Measurements from ENCODE around the gene UMAD1.
"Not testable (repeated sequence)": the region's sequence is repeated elsewhere in the genome, so short reads cannot be mapped to it uniquely, and the experiment has no call there.

UMAD1 gene

GRCh38 chr7:7821517-7821916, 181.0 kb downstream of the UMAD1 start:
- no peak for DNase-seq (ENCODE audit: low read depth in 2 of 2, low spot score in 1 of 2)

GRCh38 chr7:7825294-7825693, 184.7 kb downstream of the UMAD1 start:
- not testable (repeated sequence) for DNase-seq (ENCODE audit: low read depth in 2 of 2, low spot score in 1 of 2)

DNA sequence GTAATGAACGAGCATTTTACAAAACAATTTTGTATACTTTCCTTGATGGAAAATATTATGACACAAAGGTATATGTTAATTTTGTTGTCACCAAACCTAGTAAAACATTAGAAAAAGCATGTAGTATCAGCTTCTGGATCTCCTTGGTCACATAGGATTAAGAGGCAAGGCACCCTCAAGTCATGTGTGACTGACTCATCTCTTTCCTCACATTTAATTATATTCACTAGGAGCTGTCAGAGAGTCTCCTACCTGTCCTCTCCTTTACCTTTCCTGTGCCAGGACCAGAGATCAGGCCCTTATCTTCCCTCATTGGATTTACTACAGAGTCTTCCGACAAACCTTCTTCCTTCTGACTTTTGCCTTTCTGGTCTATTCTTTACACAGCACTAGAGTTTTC, 189.1 kb downstream of the UMAD1 start:
- no peak for DNase-seq (ENCODE audit: low read depth in 2 of 2, low spot score in 1 of 2)

DNA sequence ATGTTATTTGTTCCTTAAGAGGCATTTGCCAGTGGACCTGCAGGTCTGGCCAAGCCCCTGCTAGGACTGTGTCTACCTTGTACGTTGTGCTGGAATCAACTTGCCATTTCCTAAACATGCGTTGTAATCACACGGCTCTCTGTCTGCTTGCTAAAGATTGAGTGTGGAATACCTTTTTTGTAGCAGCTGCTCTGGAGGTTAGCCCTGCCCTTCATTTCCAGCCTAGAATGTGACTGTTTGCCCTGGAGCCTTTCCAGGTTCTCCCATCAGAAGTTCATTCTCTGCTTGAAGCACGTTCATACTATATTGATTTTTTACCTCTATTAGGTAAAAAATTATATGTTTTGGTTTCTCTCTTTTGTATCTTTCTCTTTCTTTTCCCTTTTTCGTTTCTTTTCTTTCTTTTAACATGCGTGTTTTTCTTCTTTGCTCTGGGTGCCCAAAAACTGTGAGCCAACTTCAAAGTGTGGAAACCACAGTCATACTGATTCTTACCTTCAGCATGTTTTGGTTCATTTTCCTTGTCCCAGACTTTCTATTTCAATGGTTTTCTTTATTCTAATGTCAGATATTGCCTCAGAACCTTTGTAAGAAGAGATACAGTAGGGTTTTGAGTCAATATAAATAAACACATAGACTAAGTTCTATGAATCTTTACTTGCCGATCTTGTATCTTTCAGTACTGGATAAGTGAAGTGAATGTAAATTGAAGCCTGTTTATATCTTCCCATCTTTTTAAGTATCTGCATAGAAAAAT, 189.7 kb downstream of the UMAD1 start:
- DNase-seq (ENCODE audit: low read depth in 2 of 2, low spot score in 1 of 2), result no peak

GRCh38 chr7:7832518-7832917, 192.0 kb downstream of the UMAD1 start:
- no peak for DNase-seq (ENCODE audit: low read depth in 2 of 2, low spot score in 1 of 2)

DNA sequence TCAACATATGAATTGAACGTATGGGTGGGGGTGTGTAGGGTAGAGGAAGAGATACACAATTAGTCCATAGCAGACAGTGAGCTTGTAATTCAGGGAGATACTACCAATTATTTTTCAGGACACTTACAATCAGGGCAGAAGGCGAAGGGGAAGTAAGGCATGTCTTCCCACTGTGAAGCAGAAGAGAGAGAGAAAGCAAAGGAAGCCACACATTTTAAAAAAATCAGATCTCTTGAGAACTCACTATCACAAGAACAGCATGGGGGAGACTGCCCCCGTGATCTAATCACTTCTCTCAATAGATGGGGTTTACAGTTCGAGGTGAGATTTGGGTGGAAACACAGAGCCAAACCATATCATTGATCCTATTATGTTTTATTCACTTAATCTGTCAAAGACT, 194.2 kb downstream of the UMAD1 start:
- no peak for DNase-seq (ENCODE audit: low read depth in 2 of 2, low spot score in 1 of 2)

GRCh38 chr7:7841027-7841426, 200.5 kb downstream of the UMAD1 start:
- DNase-seq (ENCODE audit: low read depth in 2 of 2, low spot score in 1 of 2), result no peak

DNA sequence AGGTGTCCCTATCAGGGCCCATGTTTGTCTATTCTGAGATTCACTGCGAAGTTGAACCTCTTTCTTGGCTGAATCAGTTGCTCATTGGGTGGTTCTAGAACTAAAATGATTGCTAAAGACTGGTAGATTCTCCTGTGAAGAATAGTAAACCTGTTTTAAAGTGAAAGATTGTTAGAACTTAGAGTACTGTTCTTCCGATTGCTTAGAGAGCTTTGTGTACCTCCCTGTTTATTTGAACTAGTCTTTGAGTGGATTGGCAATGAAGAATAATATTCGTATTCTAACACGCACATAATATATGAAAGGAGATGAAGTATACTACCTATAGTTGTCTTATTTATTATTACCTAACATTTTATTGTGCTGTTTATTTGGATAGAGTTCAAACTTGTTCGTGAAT, 202.7 kb downstream of the UMAD1 start:
- DNase-seq (ENCODE audit: low read depth in 2 of 2, low spot score in 1 of 2), result no peak

DNA sequence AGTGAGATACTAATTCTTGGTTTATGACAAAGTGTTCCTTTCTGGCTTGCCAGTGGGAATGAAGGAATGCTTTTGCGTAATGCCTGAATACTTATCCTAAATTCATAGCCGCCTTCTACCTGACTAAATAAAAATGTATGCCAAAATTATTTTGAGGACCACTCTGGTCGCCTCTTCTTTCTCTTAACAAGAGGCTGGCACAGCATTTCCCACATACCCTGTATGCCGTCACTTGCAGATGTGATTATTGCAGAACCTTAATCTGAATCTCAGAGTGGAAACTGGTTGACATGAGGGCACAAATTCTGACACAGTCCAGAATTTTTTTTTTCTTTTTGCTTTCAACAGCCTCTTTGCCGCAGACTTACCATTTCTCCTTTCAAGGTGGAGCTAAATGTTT, 203.4 kb downstream of the UMAD1 start:
- DNase-seq (ENCODE audit: low read depth in 2 of 2, low spot score in 1 of 2), result no peak

DNA sequence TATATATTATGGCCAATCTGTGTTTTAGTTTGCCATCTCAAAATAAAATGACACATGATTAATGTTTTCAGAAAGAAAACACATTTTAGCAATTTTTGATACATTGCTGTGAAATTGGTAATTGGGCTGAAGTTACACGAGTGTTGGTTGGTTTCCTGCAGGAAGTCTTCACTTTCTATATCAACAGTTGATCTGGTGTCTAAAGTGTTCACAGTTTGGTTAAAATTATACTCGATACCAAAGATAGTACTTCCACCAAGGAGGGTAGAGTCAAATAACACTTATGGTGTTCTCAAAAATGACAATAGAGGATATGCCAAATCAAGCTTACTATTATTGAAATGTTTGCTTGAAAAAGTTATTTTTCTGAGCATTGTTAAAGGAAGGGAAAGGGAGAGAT, 207.7 kb downstream of the UMAD1 start:
- DNase-seq (ENCODE audit: low read depth in 2 of 2, low spot score in 1 of 2), result no peak

DNA sequence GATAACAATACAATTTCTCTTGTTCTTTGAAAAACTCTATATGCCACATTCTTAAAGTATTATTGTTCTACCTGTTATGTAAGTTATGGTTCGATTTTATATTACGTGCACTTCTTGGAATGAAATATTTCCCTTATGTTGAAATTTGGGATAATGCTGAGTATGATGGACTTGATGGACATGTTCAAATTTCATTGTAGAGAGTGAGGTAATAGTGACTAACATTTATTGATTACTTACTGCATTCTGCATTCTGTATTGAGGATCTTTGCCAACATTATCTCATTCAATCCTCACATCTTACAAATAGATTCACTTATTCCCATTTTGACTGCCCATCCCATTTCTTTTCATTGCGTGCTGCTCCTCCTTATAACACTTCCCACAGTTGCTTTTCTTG, 208.3 kb downstream of the UMAD1 start:
- DNase-seq (ENCODE audit: low read depth in 2 of 2, low spot score in 1 of 2), result no peak

GRCh38 chr7:7850150-7850549, 209.6 kb downstream of the UMAD1 start:
- DNase-seq (ENCODE audit: low read depth in 2 of 2, low spot score in 1 of 2), result no peak

DNA sequence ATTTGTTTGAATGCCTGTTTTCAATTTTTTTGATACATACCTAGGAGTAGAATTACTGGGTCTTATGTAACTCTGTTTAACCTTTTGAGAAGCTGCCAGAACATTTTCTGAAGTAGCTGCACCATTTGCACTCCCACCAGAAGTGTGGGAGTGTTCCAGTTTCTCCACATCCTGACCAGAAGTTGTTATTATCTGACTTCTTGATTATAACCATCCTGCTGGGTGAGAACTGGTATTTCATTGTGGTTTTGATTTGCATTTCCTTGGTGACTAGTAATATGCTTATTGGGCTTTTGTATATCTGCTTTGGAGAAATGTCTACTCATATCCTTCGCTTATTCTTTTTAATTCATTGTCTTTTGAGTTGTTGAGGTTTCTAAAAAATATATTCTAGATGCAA, 210.8 kb downstream of the UMAD1 start:
- no peak for DNase-seq (ENCODE audit: low read depth in 2 of 2, low spot score in 1 of 2)

- no peak for DNase-seq (ENCODE audit: low read depth in 2 of 2, low spot score in 1 of 2)
Observed at GRCh38 chr7:7851991-7852390, 211.4 kb downstream of the UMAD1 start.

GRCh38 chr7:7857143-7857583, 216.6 kb downstream of the UMAD1 start:
- DNase-seq (ENCODE audit: low read depth in 2 of 2, low spot score in 1 of 2), result no peak

DNA sequence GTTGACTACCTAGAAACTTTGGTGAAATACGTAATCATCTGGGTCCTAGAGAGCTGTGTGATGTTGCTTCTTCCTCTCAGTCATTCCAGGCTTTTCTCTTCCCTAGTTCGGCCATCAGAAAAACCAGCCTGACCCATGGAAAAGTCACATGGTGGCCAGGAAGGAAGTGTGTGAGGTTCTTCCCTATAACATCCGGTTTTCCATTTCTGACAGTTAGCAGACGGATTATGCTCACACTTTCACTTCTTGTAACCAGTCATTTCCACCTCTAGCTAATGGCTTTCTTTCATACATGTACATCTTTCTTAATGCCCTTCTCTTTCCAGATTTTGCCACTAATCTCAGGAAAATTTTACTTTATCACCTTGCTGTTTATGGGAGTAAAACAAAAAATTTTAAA, 218.0 kb downstream of the UMAD1 start:
- DNase-seq (ENCODE audit: low read depth in 2 of 2, low spot score in 1 of 2), result no peak

DNA sequence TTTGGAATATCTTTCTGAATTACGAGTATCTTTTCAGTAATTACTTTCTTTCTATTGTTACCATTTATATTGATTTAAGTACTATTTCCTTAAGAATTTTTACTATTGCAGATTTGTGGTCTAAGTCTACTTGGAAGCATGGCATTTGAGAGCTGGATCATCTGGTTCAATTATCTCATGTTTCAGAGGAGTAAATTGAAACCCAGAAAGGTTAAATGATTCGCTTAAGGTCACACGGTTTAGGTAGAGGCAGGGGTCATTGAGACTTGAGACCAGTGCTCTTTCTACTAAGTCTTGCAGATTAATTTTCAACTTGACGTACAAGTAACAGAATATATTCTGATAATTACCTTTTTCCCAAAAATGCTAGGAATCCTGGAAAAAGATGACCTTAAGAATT, 218.9 kb downstream of the UMAD1 start:
- DNase-seq (ENCODE audit: low read depth in 2 of 2, low spot score in 1 of 2), result no peak

DNA sequence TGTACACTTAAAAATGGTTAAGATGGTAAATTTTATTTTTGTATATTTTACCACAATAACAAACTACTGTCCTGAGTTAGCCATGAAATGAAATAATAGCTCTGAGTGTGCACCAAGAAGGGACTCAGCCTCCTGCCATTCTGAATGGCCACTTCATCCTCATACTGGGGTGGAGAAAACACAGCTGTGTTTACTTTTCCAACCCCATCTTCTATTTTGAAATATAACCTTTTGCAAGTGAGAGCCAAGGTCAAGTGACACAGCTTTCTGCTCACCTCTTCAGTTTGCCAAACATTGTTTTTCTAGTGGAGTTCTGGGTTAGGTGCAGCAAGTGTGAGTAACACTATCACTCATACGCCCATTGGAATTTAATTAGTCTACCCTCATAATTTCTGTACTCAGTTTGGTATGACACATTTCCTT, 220.7 kb downstream of the UMAD1 start:
- DNase-seq (ENCODE audit: low read depth in 2 of 2, low spot score in 1 of 2), result no peak

- no peak for DNase-seq (ENCODE audit: low read depth in 2 of 2, low spot score in 1 of 2)
Observed at GRCh38 chr7:7862393-7862792, 221.8 kb downstream of the UMAD1 start.

DNA sequence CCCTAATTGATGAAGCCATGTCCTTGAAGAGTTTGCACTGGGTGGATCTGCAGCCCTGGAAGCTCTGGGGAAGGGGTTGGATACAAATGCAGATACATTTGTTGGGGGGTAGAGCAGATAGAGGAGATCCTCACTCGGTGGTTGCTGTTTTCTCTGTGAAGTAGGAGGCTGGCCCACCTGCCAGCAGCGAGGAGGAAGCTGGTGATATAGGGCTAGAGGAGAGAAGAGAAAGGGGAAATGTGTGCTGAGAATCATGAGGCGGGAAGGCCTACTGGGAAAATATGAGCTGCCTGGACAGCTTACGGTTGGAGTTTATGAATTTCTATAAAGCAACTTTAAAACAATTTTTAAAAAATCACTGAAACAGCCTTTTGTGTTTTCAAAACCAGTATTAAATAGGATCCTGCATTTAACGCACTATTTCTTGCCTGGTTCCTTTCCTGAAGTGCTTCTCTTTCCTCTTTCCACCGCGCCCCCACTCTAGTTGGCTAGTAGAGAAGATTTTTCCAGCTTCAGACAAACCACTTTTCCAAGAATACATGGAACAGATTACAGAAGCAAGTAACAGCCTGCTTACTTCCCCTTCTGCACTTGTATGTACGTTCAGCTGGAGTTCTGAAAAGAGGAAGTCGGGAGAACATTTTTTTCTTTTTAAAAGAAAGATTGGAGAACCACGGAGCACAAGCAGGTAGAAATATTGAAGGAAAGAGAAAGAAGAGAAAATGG, 227.5 kb downstream of the UMAD1 start:
- DNase-seq (ENCODE audit: low read depth in 2 of 2, low spot score in 1 of 2), result no peak

DNA sequence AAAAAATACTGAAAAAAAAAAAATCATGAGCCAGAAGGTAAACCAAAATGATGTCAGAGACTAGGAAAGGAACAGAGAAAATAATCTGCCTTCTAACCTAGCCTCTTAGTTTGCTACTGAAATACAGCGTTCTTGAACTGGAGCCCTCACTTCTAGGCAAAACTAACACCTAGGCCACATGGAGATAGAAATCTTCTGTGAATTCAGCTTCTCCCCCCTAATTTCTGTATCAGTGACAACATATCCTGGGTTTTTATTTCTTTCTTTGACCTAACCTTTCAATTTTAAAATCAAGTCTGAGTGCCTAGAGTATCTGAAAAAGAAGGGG, 228.0 kb downstream of the UMAD1 start:
- DNase-seq (ENCODE audit: low read depth in 2 of 2, low spot score in 1 of 2), result no peak

DNA sequence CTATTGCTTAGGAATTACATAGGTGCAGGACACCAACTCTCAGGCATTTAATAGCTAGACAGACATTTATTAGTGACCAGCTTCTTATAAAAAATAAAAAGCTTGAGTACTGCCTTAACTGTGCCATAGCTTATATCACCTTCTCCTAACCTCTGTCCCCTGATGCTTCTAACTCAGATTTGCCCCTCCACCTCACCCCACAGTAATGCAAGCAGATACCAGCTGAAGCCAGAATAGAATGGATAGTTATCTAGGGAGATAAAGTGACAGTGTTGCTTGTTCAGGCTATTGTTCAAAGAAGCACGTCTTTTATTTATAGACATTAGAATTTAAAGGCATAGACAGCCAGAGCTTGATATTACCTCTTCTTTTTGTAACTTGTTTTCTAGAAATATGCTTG, 228.5 kb downstream of the UMAD1 start:
- no peak for DNase-seq (ENCODE audit: low read depth in 2 of 2, low spot score in 1 of 2)

DNA sequence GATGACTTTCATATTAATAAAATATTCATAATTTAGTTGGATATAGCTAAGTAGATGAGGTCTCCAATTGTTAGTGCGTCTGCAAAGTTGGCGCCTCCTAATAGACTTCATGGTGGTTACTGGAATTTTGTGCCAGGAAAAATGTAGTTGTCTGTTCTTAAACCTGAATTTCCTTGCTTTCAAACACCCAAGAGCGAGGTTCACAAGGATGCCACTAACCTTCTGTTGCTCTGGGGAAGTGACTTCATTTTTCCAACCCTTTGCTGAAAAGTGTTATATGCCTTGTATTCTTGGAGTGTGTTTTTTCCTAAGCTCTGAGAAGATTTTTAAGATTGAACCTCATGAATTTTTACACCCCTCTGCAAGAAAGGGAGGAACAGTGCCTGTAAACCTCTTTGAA, 229.1 kb downstream of the UMAD1 start:
- no peak for DNase-seq (ENCODE audit: low read depth in 2 of 2, low spot score in 1 of 2)
